Superior temporal gyrus (tissue), 1 donor: ENCODE results near the gene SI.
"Not testable (repeated sequence)": the region's sequence is repeated elsewhere in the genome, so short reads cannot be mapped to it uniquely, and the experiment has no call there.

Source experiments
- DNase-seq: peaks from one replicate; pipeline ENCODE4 v3.0.0-alpha.2; 2016; ENCODE audit errors: extremely low spot score

SI gene

GRCh38 chr3:165078293-165078692, at the start of gene SI:
Gene SI (minus strand): TSS chr3:165078496. CDS start chr3:165076012, 2,484 bp downstream.
- no peak for DNase-seq

GRCh38 chr3:165125836-165126235, 47.5 kb upstream of the SI start:
- no peak for DNase-seq

GRCh38 chr3:165111401-165111800, 33.1 kb upstream of the SI start:
- DNase-seq: no peak

GRCh38 chr3:165103616-165104015, 25.3 kb upstream of the SI start:
- no peak for DNase-seq

GRCh38 chr3:165082650-165083049, 4.4 kb upstream of the SI start:
- no peak for DNase-seq

GRCh38 chr3:165081183-165081582, 2.9 kb upstream of the SI start:
- DNase-seq: no peak

- DNase-seq: no peak
These were observed 2.6 kb downstream of the SI start for GRCh38 chr3:165075695-165076094.

- no peak for DNase-seq
These were observed 7.6 kb downstream of the SI start for GRCh38 chr3:165070682-165071081.

GRCh38 chr3:165056510-165056909, 21.8 kb downstream of the SI start:
- no peak for DNase-seq

- DNase-seq: no peak
These were observed 38.1 kb downstream of the SI start for GRCh38 chr3:165040186-165040585.

- no peak for DNase-seq
These were observed 66.7 kb downstream of the SI start for GRCh38 chr3:165011557-165011956.

GRCh38 chr3:164984947-164985346, 93.3 kb downstream of the SI start:
- DNase-seq: no peak

- DNase-seq: no peak
These were observed 115.7 kb downstream of the SI start for GRCh38 chr3:164962610-164963009.

- DNase-seq: no peak
These were observed 125.3 kb downstream of the SI start for GRCh38 chr3:164952966-164953365.

- not testable (repeated sequence) for DNase-seq
These were observed 126.9 kb downstream of the SI start for GRCh38 chr3:164951403-164951802.

GRCh38 chr3:164940745-164941144, 137.6 kb downstream of the SI start:
- DNase-seq: no peak

- DNase-seq: no peak
These were observed 148.7 kb downstream of the SI start for GRCh38 chr3:164929642-164930041.
